Activated CD8-positive, alpha-beta memory T cell treated with anti-CD3 and anti-CD28 coated beads, Interleukin-2, amount 50 U/mL, for 1 hour (primary cell): ENCODE measurements around the gene SLC38A4.
"Not testable (repeated sequence)": the region's sequence is repeated elsewhere in the genome, so short reads cannot be mapped to it uniquely, and the experiment has no call there.

ENCODE experiments used
- DNase-seq: peaks from one replicate; pipeline ENCODE4 v3.0.0-alpha.2; 2020; ENCODE audit errors: extremely low read depth

The SLC38A4 gene

GRCh38 chr12:46777587-46777986 is 48.2 kb downstream of the SLC38A4 start:
- no peak for DNase-seq

GRCh38 chr12:46775796-46776195 is 50.0 kb downstream of the SLC38A4 start:
- DNase-seq = no peak

GRCh38 chr12:46774322-46774633 is 51.5 kb downstream of the SLC38A4 start:
- no peak for DNase-seq

- DNase-seq = no peak
These were observed 52.0 kb downstream of the SLC38A4 start for GRCh38 chr12:46773586-46774321.

GRCh38 chr12:46771268-46771827 is 54.4 kb downstream of the SLC38A4 start:
- no peak for DNase-seq

- no peak for DNase-seq
These were observed 55.2 kb downstream of the SLC38A4 start for GRCh38 chr12:46770501-46771183.

- no peak for DNase-seq
These were observed 61.8 kb downstream of the SLC38A4 start for GRCh38 chr12:46764005-46764404.

GRCh38 chr12:46763230-46763629 is 62.6 kb downstream of the SLC38A4 start:
- no peak for DNase-seq

- DNase-seq = no peak
These were observed 71.2 kb downstream of the SLC38A4 start for GRCh38 chr12:46754550-46754949.

GRCh38 chr12:46752396-46752795 is 73.4 kb downstream of the SLC38A4 start:
- DNase-seq = no peak

GRCh38 chr12:46751173-46751572 is 74.6 kb downstream of the SLC38A4 start:
- no peak for DNase-seq

GRCh38 chr12:46749322-46749721 is 76.5 kb downstream of the SLC38A4 start:
- DNase-seq = no peak

GRCh38 chr12:46744283-46744682 is 81.5 kb downstream of the SLC38A4 start:
- DNase-seq = no peak

GRCh38 chr12:46743456-46743855 is 82.3 kb downstream of the SLC38A4 start:
- DNase-seq = no peak

- DNase-seq = not testable (repeated sequence)
These were observed 83.5 kb downstream of the SLC38A4 start for GRCh38 chr12:46742271-46742670.

GRCh38 chr12:46725332-46725731 is 100.5 kb downstream of the SLC38A4 start:
- DNase-seq = no peak

- no peak for DNase-seq
These were observed 102.0 kb downstream of the SLC38A4 start for GRCh38 chr12:46723629-46724419.

- no peak for DNase-seq
These were observed 103.2 kb downstream of the SLC38A4 start for GRCh38 chr12:46722394-46723185.

- no peak for DNase-seq
These were observed 107.3 kb downstream of the SLC38A4 start for GRCh38 chr12:46718495-46718894.

GRCh38 chr12:46717868-46718267 is 107.9 kb downstream of the SLC38A4 start:
- no peak for DNase-seq

- DNase-seq = no peak
These were observed 108.6 kb downstream of the SLC38A4 start for GRCh38 chr12:46717159-46717558.
